ENCODE results near the gene GPRIN1.

- TF ChIP-seq POLR2A (IDR thresholded peaks at IDR 0.05; ENCODE audit: low read depth, low read length) (no peak), POLR2AphosphoS5 (IDR thresholded peaks at IDR 0.05; ENCODE audit: low read depth, low read length) (no peak)
Observed at GRCh38 chr5:176581361-176581760, 28.6 kb downstream of the GPRIN1 start.

Measured in GM12892 (cell line).